Anterior cingulate cortex (tissue), 58 donors: ENCODE measurements around the gene ESPL1.

ENCODE experiments used
- DNase-seq, 58 donors: peaks; one replicate each; lab custom pipeline; 2025; lab: John Stamatoyannopoulos, UW

Gene ESPL1

DNA sequence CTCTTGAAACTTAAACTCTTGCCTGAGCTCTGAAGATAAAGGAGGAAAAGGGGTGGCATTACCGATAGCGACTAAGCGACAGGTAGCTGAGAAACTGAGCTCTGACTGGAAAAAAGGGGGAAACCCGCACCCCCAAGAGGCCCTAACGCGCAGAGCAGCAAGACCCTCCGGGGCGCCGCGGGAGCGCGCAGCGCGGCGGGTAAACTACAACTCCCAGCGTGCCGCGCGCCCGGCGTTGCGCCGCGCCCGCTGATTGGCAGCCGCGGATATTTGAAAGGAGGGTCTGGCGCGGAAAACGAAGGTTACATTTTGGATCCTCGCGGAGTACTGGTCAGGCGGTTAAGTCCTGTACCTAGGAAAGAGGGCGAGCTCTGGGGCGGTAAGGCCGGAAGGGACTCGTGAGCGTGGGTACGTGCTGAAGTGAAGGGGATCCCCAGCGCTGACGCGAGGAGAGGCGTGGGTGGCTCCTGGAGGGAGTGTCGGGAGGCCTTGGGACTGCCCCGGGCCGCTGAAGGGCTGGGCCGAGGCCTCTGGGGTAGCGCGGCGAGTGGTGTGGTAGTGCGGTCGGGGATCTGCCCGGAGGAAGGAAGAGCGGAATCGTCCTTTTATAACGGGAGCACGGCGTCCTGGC lies at the start of gene ESPL1:
TSS of gene ESPL1 (plus strand) at position 301 of the 631 bp plus-strand sequence. CDS start 468 bp downstream, outside the sequence.
- DNase-seq = peak in 54 of 58 donors; percentile 17 to 73 (median 43)

DNA sequence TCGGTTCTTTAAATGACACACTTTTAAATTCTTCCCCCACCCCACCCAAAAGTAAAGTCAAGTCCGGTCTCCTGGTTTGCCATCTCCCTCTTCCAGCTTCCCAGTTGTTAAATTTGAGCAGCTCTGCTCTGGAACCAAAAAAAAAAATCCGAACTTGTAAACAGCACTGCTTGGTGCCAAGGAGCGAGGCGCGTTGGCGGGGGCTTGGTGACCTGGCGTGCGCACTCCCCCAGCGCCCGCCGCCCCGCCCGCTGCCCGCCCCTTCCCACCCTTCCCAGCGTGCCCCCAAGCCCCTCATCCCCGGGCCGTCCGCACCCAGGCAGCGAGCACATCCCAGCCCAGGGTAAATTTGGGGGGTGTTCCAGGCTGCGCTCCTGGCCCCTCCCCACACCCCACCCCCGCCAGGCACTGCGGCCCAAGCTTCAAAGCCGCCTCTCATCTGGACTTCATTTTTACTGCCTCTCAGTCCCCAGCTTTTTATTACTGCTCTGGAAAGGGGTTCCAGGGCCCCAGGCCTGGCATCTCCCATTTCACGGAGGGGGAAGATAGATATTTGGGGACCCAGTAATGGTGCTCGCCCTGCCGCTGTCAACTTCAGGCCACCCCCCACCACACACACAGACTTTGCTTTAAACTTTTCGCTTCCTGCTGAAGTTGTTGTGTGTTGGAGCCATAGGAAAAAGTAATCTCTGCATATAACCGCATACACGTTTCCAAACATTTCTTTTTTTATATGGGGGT lies 49.4 kb upstream of the ESPL1 start:
- peak in 2 of 58 donors; percentile 17 to 41 for DNase-seq

DNA sequence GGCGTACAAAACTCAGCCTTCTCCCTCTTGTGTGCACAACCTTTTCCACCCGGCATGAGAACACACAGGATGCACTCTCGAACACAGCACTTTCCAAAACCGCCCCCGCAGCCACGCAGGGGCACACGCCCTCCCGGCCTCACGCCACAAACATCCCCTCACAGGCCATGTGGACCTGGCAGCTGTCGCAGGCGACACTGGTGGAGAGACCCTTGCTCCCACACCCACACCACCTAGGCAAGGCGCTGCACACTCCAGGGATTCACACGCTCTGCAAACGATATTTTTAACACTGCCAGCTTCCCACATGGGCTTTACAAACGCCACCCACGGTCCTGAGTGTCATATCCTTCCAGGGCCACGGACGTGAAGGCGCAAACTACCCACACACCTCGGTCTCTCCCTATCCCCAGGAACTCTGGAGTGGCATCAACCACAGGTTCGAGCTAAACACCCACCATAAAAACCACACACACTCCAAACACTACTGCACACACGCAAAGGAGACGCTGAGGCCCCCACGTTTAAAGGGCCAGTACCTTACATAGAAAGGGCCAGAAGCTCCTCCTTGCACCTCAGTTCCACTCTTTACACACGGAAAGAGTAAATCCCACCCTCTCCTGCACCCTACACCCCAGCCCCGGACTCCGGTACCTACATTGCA lies 48.7 kb upstream of the ESPL1 start:
- peak in 10 of 58 donors; percentile 28 to 73 (median 46) for DNase-seq

DNA sequence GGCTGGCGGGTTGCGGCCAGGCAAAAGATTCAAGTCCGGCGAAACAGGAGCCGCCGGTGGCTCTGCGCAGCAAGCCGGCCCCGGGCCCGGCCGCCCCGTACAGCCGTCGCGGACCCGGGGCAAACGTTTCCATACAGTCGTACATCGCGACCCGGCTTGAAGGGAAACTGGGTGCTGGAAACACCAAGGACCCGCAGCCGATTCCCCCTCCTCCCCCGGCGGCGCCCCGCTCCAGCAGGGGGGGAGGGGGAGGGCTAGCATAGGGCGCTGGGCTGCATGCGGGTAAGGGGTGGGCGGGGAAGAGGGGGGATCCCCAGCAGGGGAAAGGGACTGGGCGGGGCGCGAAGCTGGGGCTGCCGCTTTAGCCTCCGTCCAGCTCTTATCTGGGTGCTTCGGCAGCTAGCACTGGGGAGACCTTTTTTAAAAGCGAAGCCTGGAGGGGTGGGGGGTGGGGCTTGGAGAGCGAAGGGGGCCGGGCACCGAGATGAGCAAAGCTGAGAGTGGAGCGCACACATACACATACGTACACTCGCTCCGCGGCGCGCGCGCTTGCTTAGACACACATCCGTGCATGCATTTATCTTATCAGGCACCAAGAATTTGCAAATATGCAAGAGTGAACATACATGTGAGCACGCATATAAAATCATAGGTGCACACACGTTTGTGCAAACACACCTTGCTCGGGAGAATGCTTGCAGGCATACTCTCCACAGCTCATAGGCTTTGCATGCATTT lies 48.0 kb upstream of the ESPL1 start:
- peak in 46 of 58 donors; percentile 36 to 86 (median 59) for DNase-seq

DNA sequence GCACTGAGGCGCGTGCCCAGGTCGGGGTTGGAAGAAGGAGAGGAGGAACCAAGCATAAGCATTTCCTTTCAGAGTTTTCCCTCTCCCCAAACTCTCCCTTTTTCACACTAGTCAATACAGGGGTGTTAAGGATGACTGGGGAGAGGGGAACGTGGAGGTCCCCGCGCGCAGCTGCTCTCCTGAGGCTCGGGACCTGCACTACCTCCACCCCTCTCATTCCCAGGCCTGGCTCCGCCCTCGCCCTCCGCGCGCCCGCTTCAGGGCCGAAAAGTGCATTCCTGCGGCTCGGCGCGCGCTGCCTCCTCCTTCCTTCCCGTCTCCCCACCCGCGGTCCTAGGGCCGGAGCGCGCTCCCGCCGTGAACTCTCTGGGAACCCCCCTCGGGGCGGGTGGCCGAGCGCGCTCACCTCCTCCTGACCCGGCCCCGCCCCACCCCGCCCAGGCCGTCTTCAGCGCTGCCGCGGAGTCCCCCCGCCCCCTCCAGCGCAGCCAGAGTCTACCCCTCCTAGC lies 47.4 kb upstream of the ESPL1 start:
- DNase-seq = peak in 51 of 58 donors; percentile 22 to 88 (median 70)

DNA sequence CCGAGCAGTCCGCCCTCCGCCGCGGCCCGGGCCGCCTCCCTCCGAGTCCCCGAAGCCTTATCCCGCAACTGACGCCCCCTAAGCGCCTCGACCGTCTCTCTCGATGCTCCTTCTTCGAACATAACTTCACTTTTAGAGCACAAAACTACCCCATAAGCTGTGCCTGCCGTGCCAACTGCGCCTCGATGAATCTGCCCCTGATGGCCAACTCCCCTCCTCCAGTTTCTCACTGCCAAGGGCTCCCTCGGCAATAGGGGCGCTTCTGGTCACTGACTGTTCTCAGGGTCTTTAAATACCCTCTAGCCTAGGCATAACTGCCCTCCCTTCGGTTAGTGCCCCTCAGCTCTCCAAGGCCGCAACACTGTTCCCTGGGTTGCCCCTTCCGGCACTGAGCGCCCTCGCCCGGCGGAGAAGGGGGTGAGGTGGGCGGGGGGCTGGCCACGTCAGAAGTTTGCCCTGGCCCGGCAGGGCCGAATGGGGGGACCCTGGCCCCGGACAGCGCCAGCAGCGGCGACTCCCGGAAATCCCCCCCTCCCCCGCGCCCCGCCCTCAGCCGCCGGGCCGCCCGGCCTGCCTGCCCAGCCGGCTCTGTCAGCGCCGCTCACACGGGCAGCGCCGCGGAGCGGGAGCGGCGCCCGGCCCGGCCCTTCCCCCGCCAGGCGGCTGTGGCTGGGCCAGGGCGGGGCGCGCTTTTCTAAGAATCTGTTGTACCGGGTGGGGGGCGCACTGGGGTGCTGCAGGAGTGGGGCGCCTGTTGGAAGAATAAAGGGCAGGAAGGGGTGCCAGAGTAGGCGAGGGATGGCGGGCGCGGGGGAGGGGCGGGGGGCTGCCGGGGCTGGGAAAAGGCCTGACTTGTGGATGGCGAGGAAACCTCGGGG lies 46.7 kb upstream of the ESPL1 start:
- peak in 48 of 58 donors; percentile 39 to 79 (median 63) for DNase-seq

DNA sequence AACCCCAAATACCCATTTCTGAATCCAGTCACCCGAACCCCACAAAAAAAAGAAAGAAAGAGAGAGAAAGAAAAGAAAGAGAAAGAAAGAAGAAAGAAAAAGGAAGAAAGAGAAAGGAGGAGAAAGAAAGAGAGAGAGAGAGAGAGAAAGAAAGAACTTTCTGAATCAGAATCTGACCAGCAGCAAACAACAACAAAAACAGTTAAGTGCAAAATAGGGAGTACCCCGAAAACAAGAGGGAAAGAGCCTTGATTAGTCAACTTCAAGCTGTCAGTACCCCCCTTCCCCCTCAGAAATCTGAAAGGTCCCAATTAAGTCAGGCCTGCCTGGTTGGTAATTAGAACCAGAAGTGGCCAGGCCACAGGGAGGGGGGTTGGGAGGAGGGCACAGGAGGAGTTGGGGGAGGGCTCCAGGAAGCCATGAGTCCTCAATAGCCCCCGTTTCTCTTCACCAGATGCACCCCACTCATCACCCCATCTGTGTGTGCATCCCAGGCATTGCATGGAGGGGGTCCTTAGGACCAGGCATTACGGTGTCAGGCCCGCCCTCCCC lies 45.9 kb upstream of the ESPL1 start:
- no peak for DNase-seq

DNA sequence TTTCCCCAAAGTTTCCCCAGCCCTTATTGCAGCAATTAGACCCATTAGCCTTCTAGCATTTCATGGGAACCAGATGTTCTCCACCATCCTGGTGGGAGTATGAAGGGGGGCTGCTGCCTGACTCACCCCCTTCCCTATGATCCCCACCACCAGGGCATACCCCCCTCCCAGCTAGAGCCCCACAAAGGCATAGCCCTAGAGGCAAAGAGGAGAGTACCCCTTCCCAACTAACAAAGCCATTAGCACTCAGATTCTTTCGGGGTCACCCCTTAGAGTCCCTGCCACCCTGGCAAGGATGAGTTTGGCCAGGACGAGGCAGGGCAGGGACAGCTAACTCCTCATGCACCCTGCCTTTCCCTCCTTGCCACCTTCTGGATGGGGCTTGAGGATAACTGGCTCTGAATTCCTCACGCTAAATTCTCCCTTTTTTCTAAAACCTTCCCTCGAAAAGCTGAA lies 45.3 kb upstream of the ESPL1 start:
- no peak for DNase-seq

DNA sequence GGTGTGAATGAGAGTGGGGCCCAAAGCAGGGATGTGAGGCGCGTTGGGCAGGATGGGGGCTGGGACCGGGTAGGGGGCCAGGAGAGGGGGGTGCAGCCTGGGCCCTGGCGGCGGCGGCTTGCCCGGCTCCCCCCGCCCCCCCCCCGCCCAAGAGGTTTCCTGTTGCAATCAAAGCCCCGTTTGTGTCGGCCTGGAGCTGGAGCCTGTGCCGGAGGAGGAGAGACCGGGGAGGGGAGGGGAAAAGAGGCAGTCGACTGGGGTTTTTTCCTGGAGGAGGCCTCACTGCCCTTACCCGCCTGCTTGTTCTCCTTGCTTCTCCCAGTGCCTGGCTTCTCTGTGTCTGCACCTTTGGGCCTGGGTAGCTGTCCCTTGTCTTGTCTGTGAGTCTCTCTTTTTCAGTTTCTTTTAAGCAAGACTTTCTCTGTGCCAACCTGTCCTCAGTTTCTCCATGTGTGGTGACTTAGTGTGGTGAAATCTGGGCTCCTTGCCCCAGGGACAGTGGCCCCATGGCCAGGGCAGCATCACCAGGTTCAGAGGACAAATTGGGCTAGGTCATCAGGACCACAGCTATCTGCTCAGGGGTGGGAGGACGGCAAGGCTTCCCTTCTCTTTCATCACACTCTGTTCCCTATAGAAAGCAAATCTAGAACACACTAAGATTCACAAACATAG lies 44.6 kb upstream of the ESPL1 start:
- peak in 47 of 58 donors; percentile 18 to 76 (median 53) for DNase-seq

DNA sequence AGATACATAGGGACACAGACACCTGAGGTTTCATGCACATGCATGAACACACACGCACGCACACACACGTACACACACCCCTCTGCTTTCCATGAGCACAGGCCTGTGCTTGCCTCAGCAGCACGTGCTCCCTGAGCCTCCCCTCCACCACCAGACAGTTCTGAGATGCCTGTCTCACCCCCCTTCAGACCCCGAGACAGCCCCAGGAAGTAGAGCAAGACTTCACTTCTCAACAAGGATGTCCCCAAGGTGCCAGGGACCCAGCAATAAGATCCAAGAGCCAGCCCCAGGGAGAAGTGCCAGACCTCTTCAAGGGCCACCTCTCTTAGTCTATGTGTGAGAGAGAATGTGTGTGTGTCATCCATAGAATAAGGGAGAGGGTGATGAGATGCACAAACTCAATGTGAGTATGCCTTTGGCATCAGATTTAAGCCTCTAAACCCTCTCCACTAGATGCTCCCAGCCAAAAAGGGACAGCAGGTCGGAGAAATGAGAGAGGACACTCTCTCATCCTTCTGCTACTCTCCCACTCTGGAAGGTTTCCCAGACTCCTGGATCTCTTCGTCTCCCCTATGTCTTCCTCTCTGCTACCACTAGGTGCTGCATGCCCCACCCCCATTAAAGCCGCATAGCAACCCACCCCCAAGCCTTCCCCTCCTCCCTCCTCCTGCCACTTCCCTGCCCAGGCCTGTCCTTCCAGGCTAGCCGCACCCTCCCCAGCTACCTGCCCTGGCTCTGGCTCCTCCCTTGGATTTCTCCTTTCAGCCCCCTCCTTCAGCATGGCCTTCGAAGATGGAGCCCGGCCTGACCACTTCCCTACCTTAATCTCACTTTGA lies 43.8 kb upstream of the ESPL1 start:
- DNase-seq = peak in 1 of 58 donors; percentile 12

DNA sequence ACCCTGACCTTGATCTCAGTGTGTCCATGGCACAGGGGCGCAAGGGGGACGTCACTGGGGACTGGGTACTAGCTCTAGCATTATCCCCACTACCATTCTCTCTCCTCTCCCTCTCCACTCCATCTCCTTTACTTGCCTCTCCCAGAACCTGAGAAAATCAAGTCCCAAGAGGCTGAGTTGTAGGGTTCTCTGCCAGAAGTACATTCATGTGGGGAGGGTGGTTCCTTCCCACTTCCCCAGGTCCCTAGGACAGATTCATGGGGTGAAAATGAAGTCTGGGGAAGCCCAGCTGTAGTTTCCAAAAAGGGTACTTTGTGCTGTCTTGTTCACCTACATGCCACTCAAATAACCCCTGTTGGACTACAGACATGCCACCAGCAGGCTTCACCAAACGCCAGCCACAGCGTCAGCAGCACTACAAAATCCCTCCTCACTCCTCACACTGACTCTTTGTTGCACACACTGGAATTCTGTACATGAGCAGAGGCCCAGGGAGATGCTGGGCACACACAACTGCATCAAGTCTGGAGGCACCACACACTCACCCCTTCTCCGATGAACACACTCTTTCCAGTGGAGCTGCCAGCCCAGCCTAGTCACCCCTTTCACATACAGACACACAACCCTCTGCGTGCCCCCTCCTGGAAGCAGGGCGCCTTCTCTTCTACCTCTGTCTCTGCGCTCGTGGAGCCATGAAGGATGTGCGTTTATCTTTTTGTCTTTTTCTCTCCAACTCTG lies 43.0 kb upstream of the ESPL1 start:
- DNase-seq = peak in 3 of 58 donors; percentile 16 to 21 (median 20)

DNA sequence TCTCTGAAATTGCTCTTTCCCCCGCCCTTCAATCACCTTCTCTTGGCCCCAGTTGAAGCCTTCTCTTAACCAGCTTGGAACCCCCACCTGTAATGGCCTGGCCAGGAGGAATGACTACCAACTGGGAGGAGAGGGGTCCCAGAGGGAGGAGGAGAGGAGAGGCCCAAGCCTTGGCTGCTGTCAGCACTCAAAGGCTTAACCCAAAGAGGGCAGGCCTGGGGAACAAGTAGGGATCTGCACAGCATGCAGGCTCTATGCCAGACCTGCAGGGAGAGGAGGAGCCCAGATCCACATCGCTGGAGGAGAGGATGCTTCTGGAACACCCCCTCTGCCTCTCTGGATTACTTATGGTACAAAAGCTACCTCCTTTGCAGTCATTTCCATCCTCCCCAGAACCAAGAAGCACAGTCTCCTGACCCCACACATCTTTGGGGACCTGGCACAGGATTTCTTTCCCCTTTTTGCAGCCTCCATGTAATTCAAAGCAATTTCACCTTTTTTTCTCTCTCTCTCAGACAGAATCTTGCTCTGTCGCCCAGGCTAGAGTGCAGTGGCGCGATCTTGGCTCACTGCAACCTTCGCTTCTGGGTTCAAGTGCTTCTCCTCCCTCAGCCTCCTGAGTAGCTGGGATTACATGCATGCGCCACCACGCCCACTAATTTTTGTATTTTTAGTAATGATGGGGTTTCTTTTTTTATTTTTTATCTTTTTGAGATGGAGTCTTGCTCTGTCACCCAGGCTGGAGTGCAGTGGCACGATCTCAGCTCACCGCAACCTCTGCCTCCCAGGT lies 42.3 kb upstream of the ESPL1 start:
- DNase-seq = peak in 1 of 58 donors; percentile 28

DNA sequence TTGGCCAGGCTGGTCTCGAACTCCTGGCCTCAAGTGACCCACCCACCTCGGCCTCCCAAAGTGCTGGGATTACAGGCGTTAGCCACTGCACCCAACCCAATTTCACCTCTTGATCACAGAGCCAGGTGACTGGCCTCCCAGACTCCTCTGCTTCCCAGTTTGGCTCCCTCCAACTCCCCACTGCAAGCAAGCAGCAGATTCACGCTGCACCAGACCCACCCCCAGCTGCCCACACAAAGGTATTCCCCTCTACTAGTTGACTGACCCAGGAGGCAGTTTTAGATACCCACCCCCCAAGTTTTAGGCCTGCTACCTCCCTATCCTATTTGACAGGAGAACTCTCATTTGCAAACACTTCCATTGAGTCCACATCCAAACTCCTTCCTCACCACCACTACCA lies 41.3 kb upstream of the ESPL1 start:
- no peak for DNase-seq

DNA sequence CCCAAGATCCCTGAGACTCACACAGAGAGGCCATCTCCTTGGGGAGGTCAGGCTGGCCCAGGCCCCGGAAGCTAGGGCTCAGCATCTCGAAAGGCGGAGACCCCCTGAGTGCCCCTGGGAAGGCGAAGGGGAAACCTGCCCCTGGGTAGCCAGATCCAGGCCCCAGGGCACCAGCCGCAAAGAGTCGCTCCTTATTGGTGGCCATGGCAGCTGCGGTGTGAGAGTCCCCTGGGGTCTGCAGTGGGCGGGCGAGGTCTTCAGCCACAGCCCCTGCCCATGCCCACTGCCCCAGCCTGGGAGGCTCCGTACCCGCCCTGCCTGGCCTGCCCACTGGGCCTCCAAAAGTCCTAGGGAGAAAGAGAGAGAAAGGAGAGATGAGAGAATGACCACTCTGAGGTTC lies 40.8 kb upstream of the ESPL1 start:
- DNase-seq = no peak

DNA sequence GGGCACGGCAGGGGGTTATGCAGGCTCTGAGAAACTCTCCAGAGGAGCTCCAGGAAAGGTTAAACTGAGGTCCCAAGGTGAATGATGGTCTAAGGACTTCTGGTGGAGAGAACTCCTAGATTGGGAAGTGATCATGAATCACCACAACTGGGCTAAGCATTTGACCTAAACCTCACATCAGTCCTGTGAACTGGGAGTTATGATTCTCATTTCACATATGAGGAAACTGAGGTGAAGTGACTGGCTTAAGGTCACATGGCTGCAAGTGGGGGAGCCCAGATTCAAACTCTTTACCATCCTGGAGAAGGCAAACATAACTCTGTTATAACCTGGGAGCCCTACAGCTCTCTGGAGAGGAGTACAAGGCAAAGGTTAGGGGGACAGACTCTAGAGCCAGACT lies 40.3 kb upstream of the ESPL1 start:
- no peak for DNase-seq

DNA sequence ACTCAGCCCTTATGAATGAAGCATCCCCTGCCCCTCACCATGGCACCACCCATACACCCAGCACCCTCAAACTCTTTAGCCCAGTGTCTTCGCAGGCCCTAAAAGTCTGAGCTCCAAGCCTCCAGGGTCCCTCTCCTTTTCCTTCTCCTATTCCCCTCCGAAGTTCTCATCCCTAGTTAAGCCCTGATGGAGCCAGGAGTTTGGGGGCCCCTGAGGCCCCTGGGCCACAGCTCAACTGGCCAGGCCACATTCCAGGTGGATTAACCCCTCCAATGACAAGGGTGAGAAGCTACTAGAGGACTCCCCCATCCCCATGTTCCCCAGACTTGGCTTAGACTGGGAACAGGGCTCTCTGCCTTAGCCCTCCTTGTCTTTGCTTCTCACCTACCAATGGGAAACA lies 38.6 kb upstream of the ESPL1 start:
- no peak for DNase-seq
